Measurements from ENCODE around the gene FAXDC2.

The FAXDC2 gene

DNA sequence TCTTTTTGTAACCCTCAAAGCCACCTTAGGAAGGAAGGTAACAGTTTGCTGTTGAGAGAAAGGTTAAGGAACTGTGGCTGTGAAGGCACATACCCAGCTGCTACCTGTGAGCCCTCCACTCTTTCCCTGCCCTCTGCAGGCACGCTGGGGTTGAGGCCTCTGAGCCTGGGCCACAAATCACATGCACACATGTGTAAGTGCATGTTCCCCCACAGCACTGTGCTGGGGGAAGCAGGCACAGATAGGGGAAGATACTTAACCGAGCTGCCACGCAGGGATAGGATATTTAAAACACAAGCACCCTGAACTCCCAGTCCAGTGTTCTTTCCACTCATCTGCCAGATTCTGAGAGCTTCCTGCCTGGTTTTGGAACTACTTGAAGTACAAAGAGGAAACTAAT is 77.1 kb downstream of the FAXDC2 start:
- H3K27ac ChIP-seq = no peak overlapping the region
- DNase-seq (ENCODE audit: low read depth, low spot score) = no peak

- H3K27ac ChIP-seq = no peak overlapping the region
- no peak for DNase-seq (ENCODE audit: low read depth, low spot score)
These were observed 79.0 kb downstream of the FAXDC2 start for GRCh38 chr5:154771383-154771901.

DNA sequence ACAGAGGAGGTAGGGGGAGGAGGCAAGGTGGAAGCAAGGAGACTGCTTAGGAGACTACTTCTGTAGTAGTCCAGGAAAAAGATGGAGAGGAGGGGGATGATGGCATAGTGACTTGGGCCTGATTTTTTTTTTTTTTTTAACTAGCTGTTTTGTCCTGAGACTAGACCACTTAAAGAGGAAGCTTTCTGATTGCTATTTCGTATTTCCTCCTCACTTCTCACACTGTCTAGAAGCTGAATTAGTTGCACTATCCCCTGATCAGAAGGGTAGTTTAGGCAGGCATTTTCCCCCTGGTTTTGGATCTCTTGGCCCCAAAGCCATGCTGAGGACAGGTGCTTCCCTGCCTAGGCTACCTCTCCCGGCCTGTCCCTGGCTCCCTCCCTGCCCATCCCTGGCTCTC is 80.3 kb downstream of the FAXDC2 start:
- no peak for DNase-seq (ENCODE audit: low read depth, low spot score)
- no peak overlapping the region for H3K27ac ChIP-seq

Measured in epithelial cell of prostate (primary cell).